T-cell (primary cell): Measurements from ENCODE around the gene SERPINA5. TPM values are rescaled to one million over a fixed set of nuclear protein-coding genes. Genes with fewer than 3 reads are reported as not detected.

Experiments
- ATAC-seq, 4 experiments: fragments of 200-7000 bp in 3 of 4; fragments of 150-1000 bp in 1 of 4; cut with Tn5 transposase; replicated peaks in 1 of 4; 1 replicate in 3 of 4; 2 replicates in 1 of 4; pipeline ENCODE4 v1.10.0; 2021; ENCODE audit warnings: moderate library complexity in 3 of 4, mild to moderate bottlenecking in 2 of 4, moderate number of reproducible peaks in 1 of 4
- CTCF ChIA-PET, 2 donors: fragments of 300-600 bp; sonication (Branson Sonifier 250); formaldehyde crosslinking; loops; one replicate each; lab custom pipeline; 2022; ENCODE audit warnings: antibody characterized with exemption in 2 of 2; lab: Charles Lee
- POLR2A ChIA-PET, 2 donors: fragments of 300-600 bp; sonication (Branson Sonifier 250); formaldehyde crosslinking; loops; one replicate each; lab custom pipeline; 2022; ENCODE audit warnings: antibody characterized with exemption in 2 of 2; lab: Charles Lee
- DNase-seq, 35 experiments: peaks; one replicate each; pipeline versions ENCODE4 v3.0.0 to v3.0.0-alpha.2; 2013 to 2023
- H3K27ac ChIP-seq: one replicate; pipeline ENCODE4 v1.5.1; 2013; ENCODE audit warnings: low read length
- H3K27me3 ChIP-seq, 2 experiments: replicated peaks in 1 of 2; 1 replicate in 1 of 2; 2 replicates in 1 of 2; pipeline versions ENCODE4 v1.6.1 to v1.7.0; 2013; ENCODE audit warnings: low read length in 1 of 2, mixed read lengths in 1 of 2; ENCODE audit not compliant: control insufficient read depth in 2 of 2, insufficient read depth in 2 of 2; ENCODE audit errors: extremely low read depth in 1 of 2
- H3K36me3 ChIP-seq, 2 donors: 1 replicate in 1 of 2; 2 replicates in 1 of 2; pipeline versions ENCODE4 v1.6.1 to v1.7.0; 2013; ENCODE audit warnings: low read length in 1 of 2; ENCODE audit not compliant: control insufficient read depth in 2 of 2, insufficient read depth in 1 of 2; ENCODE audit errors: extremely low read depth in 1 of 2
- H3K4me1 ChIP-seq, 2 experiments: 1 replicate in 1 of 2; 2 replicates in 1 of 2; pipeline versions ENCODE4 v1.6.1 to v1.7.0; 2013; ENCODE audit warnings: low read length in 2 of 2, mixed read lengths in 1 of 2; ENCODE audit not compliant: insufficient read depth in 2 of 2, control insufficient read depth in 1 of 2; ENCODE audit errors: extremely low read depth in 1 of 2
- H3K4me3 ChIP-seq, 2 donors: 1 replicate in 1 of 2; 2 replicates in 1 of 2; pipeline versions ENCODE4 v1.5.1 to v1.7.0; 2013; ENCODE audit warnings: mild to moderate bottlenecking in 2 of 2, low read length in 1 of 2, moderate library complexity in 1 of 2; ENCODE audit not compliant: control insufficient read depth in 1 of 2; ENCODE audit errors: extremely low read depth in 1 of 2
- H3K9me3 ChIP-seq: 2 replicates; pipeline ENCODE4 v1.7.0; 2013
- H3K27ac Mint-ChIP-seq, 2 donors: one replicate each; pipeline ENCODE4 v1.8.0; 2020 to 2021; ENCODE audit warnings: mild to moderate bottlenecking in 2 of 2, mixed read lengths in 2 of 2
- H3K27me3 Mint-ChIP-seq, 2 donors: one replicate each; pipeline ENCODE4 v1.8.0; 2021 to 2022; ENCODE audit warnings: mixed read lengths in 2 of 2
- H3K36me3 Mint-ChIP-seq: one replicate; pipeline ENCODE4 v1.8.0; 2021; ENCODE audit warnings: mixed read lengths
- H3K4me1 Mint-ChIP-seq, 3 donors: one replicate each; pipeline ENCODE4 v1.8.0; 2020 to 2022; ENCODE audit warnings: mixed read lengths in 3 of 3, mild to moderate bottlenecking in 1 of 3
- H3K4me3 Mint-ChIP-seq, 3 donors: one replicate each; pipeline ENCODE4 v1.8.0; 2020 to 2022; ENCODE audit warnings: mild to moderate bottlenecking in 3 of 3, mixed read lengths in 3 of 3, moderate library complexity in 3 of 3
- H3K9me3 Mint-ChIP-seq, 3 donors: one replicate each; pipeline ENCODE4 v1.8.0; 2020 to 2022; ENCODE audit warnings: mixed read lengths in 3 of 3
- WGBS: methylation state at CpG from one replicate; pipeline ENCODE4 v1.1.5; 2013; ENCODE audit warnings: missing lambda C conversion rate; ENCODE audit not compliant: insufficient coverage; 5-methylcytosine and 5-hydroxymethylcytosine counted together
- total RNA-seq, 35 experiments: library from RNA in 6 of 35; stranded (reverse) in 6 of 35; fragments of 120-200 nt in 1 of 35; gene quantifications; one replicate each; pipeline versions ENCODE4 v1.2.1 to v1.2.4 and lab custom pipeline; 2013 to 2026

The SERPINA5 gene
- total RNA-seq, 5 donors from 2014 or later (not counting 1 experiment from before 2014, with no cell fraction given) = 0.92 to 1.1 (median 0.99) TPM; not detected in 2

GRCh38 chr14:94568186-94568585 is 13.0 kb upstream of the SERPINA5 start:
- Mint-ChIP-seq H3K27ac (no peak overlapping the region), H3K36me3 (no peaks in the 10 kb centered on the region), H3K9me3 (peaks cover 0 to 3% (median 0%) of the 10 kb centered on the region in 3 donors), H3K4me3 (no peak overlapping the region), H3K27me3 (peaks cover 7 to 12% of the 10 kb centered on the region in 2 donors), H3K4me1 (no peaks in the 10 kb centered on the region)
- no peak for ATAC-seq
- peaks cover 0 to 21% of the 10 kb centered on the region in 2 experiments for H3K27me3 ChIP-seq
- no peak overlapping the region for H3K27ac ChIP-seq
- DNase-seq = no peak
- ChIA-PET POLR2A (no interaction called here), CTCF (interaction anchor here in 1 of 2 donors (0.6 kb wide), 1 partner anchor 793 kb away, joined by 3 read pairs; no protein-coding TSS in a partner anchor)
- H3K4me1 ChIP-seq = no peaks in the 10 kb centered on the region
- WGBS = 89% methylated on average over 5 of the region's 9 CpGs
- no peak overlapping the region for H3K4me3 ChIP-seq
- H3K9me3 ChIP-seq = no peaks in the 10 kb centered on the region
- no peaks in the 10 kb centered on the region for H3K36me3 ChIP-seq

GRCh38 chr14:94569381-94570001 is 11.7 kb upstream of the SERPINA5 start:
- Histone ChIP-seq H3K27ac (no peak overlapping the region), H3K36me3 (no peaks in the 10 kb centered on the region), H3K4me1 (no peaks in the 10 kb centered on the region), H3K27me3 (peaks cover 0 to 17% of the 10 kb centered on the region in 2 experiments), H3K4me3 (no peak overlapping the region), H3K9me3 (no peaks in the 10 kb centered on the region)
- Mint-ChIP-seq H3K36me3 (no peaks in the 10 kb centered on the region), H3K4me3 (no peak overlapping the region), H3K27me3 (peaks cover 9 to 10% of the 10 kb centered on the region in 2 donors), H3K27ac (no peak overlapping the region), H3K4me1 (no peaks in the 10 kb centered on the region), H3K9me3 (peaks cover 0 to 3% (median 0%) of the 10 kb centered on the region in 3 donors)
- ATAC-seq (no peak), DNase-seq (no peak)
- POLR2A ChIA-PET = interaction anchor here in 1 of 2 donors (0.6 kb wide), 1 partner anchor 160 kb away, joined by 9 read pairs; no protein-coding TSS in a partner anchor
- CTCF ChIA-PET = no interaction called here
- 77% methylated on average over 17 of the region's 20 CpGs for WGBS

GRCh38 chr14:94570002-94570400 is 11.2 kb upstream of the SERPINA5 start:
- DNase-seq (no peak), ATAC-seq (no peak)
- Mint-ChIP-seq H3K27ac (no peak overlapping the region), H3K36me3 (no peaks in the 10 kb centered on the region), H3K4me3 (no peak overlapping the region), H3K4me1 (no peaks in the 10 kb centered on the region), H3K27me3 (peaks cover 9 to 10% of the 10 kb centered on the region in 2 donors), H3K9me3 (no peaks in the 10 kb centered on the region)
- POLR2A ChIA-PET = no interaction called here
- Histone ChIP-seq H3K27ac (no peak overlapping the region), H3K4me3 (no peak overlapping the region), H3K36me3 (no peaks in the 10 kb centered on the region), H3K27me3 (peaks cover 0 to 19% of the 10 kb centered on the region in 2 experiments), H3K4me1 (no peaks in the 10 kb centered on the region), H3K9me3 (no peaks in the 10 kb centered on the region)
- 87% methylated on average over 3 of the region's 6 CpGs for WGBS
- CTCF ChIA-PET = no interaction called here

GRCh38 chr14:94570440-94570839 is 10.8 kb upstream of the SERPINA5 start:
- DNase-seq (no peak), ATAC-seq (no peak)
- Histone ChIP-seq H3K27ac (no peak overlapping the region), H3K4me1 (no peaks in the 10 kb centered on the region), H3K36me3 (no peaks in the 10 kb centered on the region), H3K4me3 (no peak overlapping the region), H3K9me3 (no peaks in the 10 kb centered on the region), H3K27me3 (peaks cover 0 to 19% of the 10 kb centered on the region in 2 experiments)
- WGBS = 85% methylated on average over 7 of the region's 9 CpGs
- no peak overlapping the region for H3K27ac Mint-ChIP-seq
- no peaks in the 10 kb centered on the region for H3K9me3 Mint-ChIP-seq
- peaks cover 9 to 10% of the 10 kb centered on the region in 2 donors for H3K27me3 Mint-ChIP-seq
- no peak overlapping the region for H3K4me3 Mint-ChIP-seq
- H3K4me1 Mint-ChIP-seq = no peaks in the 10 kb centered on the region
- ChIA-PET POLR2A (no interaction called here), CTCF (no interaction called here)
- H3K36me3 Mint-ChIP-seq = no peaks in the 10 kb centered on the region

GRCh38 chr14:94571395-94571794 is 9.8 kb upstream of the SERPINA5 start:
- H3K4me3 Mint-ChIP-seq = no peak overlapping the region
- CTCF ChIA-PET = no interaction called here
- no peaks in the 10 kb centered on the region for H3K4me1 Mint-ChIP-seq
- no peaks in the 10 kb centered on the region for H3K36me3 Mint-ChIP-seq
- POLR2A ChIA-PET = interaction anchor here in 1 of 2 donors (0.6 kb wide), 1 partner anchor 64 kb away, joined by 3 read pairs; no protein-coding TSS in a partner anchor
- H3K4me1 ChIP-seq = no peaks in the 10 kb centered on the region
- no peaks in the 10 kb centered on the region for H3K9me3 ChIP-seq
- no peaks in the 10 kb centered on the region for H3K9me3 Mint-ChIP-seq
- 64% methylated on average over 6 of the region's 7 CpGs for WGBS
- no peak overlapping the region for H3K27ac ChIP-seq
- DNase-seq (no peak), ATAC-seq (no peak)
- H3K27me3 Mint-ChIP-seq = peaks cover 9 to 10% of the 10 kb centered on the region in 2 donors
- H3K4me3 ChIP-seq = no peak overlapping the region
- peaks cover 0 to 21% of the 10 kb centered on the region in 2 experiments for H3K27me3 ChIP-seq
- H3K36me3 ChIP-seq = no peaks in the 10 kb centered on the region
- H3K27ac Mint-ChIP-seq = no peak overlapping the region

- DNase-seq = no peak
Observed at GRCh38 chr14:94571950-94572349, 9.3 kb upstream of the SERPINA5 start.

More at GRCh38 chr14:94571950-94572349, 9.3 kb upstream of the SERPINA5 start:
- Histone ChIP-seq H3K36me3 (no peaks in the 10 kb centered on the region), H3K4me1 (no peaks in the 10 kb centered on the region), H3K27me3 (peaks cover 0 to 24% of the 10 kb centered on the region in 2 experiments), H3K9me3 (no peaks in the 10 kb centered on the region), H3K4me3 (no peak overlapping the region), H3K27ac (no peak overlapping the region)
- no peak for ATAC-seq
- Mint-ChIP-seq H3K27me3 (peaks cover 9 to 10% of the 10 kb centered on the region in 2 donors), H3K4me3 (no peak overlapping the region), H3K4me1 (no peaks in the 10 kb centered on the region), H3K9me3 (no peaks in the 10 kb centered on the region), H3K27ac (no peak overlapping the region), H3K36me3 (no peaks in the 10 kb centered on the region)
- 54% methylated on average over 1 of the region's 6 CpGs for WGBS
- ChIA-PET POLR2A (interaction anchor here in 1 of 2 donors (0.6 kb wide), 1 partner anchor 63 kb away, joined by 3 read pairs; no protein-coding TSS in a partner anchor), CTCF (no interaction called here)
